Measurements from ENCODE around the gene DDX52.
"Not testable (repeated sequence)": the region's sequence is repeated elsewhere in the genome, so short reads cannot be mapped to it uniquely, and the experiment has no call there.

The DDX52 gene

DNA sequence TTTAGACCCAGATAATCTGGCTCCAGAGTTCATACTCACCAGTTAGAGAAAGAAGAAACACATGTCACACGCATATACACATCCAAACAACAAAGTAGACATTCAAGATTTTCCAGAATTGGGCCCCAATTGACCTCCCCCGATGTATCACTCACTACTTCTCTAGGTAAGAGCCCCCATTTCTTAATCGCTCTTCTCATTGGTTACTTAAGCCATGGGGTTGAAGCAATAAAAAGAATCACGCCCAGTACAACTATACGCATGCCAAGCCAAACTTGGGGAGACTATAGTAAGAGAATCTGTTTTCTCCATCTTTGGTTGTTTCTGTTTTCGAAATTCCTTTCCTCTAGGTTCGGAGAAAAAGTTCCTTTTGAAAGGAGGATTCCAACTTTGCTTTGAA lies 565 bp downstream of the DDX52 start:
- no peaks in the 10 kb centered on the region for H3K9me2 ChIP-seq (ENCODE audit: low read depth, low read length)
- H3K36me3 ChIP-seq (ENCODE audit: insufficient read depth, low read length), result peaks cover 34% of the 10 kb centered on the region
- TF ChIP-seq EZH2 (IDR thresholded peaks at IDR 0.05; ENCODE audit: borderline replicate concordance, low read length) (no peak), CTCF (IDR thresholded peaks at IDR 0.05; ENCODE audit: low read length) (no peak)
- no peaks in the 10 kb centered on the region for H3K27me3 ChIP-seq (ENCODE audit: insufficient read depth, low read length)
- H3K4me1 ChIP-seq (ENCODE audit: insufficient read depth, low read length, severe bottlenecking), result peaks cover 17% of the 10 kb centered on the region
- H2AFZ ChIP-seq (ENCODE audit: low read length), result no peak overlapping the region
- H3K9me3 ChIP-seq (ENCODE audit: low read length), result no peaks in the 10 kb centered on the region
- H3K27ac ChIP-seq (ENCODE audit: low read depth, low read length, poor library complexity, severe bottlenecking), result peak overlapping the region; percentile 4
- peak overlapping the region; percentile 77 for H3K9ac ChIP-seq (ENCODE audit: low read length)
- H3F3A ChIP-seq (ENCODE audit: insufficient read depth, low read length), result no peaks in the 10 kb centered on the region
- H3K79me2 ChIP-seq (ENCODE audit: insufficient read depth, low read length), result peaks cover 20% of the 10 kb centered on the region
- peak overlapping the region; percentile 73 for H3K4me3 ChIP-seq (ENCODE audit: low read depth, low read length, poor library complexity, severe bottlenecking)
- H4K20me1 ChIP-seq (ENCODE audit: insufficient read depth, low read length), result no peaks in the 10 kb centered on the region
- peak overlapping the region; percentile 85 for H3K4me2 ChIP-seq (ENCODE audit: low read length)

GRCh38 chr17:37640015-37640414 lies 3.2 kb downstream of the DDX52 start:
- no peaks in the 10 kb centered on the region for H4K20me1 ChIP-seq (ENCODE audit: insufficient read depth, low read length)
- TF ChIP-seq EZH2 (IDR thresholded peaks at IDR 0.05; ENCODE audit: borderline replicate concordance, low read length) (no peak), CTCF (IDR thresholded peaks at IDR 0.05; ENCODE audit: low read length) (no peak)
- H3K9me3 ChIP-seq (ENCODE audit: low read length), result no peaks in the 10 kb centered on the region
- H3K9me2 ChIP-seq (ENCODE audit: low read depth, low read length), result no peaks in the 10 kb centered on the region
- H3K27ac ChIP-seq (ENCODE audit: low read depth, low read length, poor library complexity, severe bottlenecking), result no peak overlapping the region
- H3K4me2 ChIP-seq (ENCODE audit: low read length), result no peak overlapping the region
- no peak overlapping the region for H3K4me3 ChIP-seq (ENCODE audit: low read depth, low read length, poor library complexity, severe bottlenecking)
- H3K79me2 ChIP-seq (ENCODE audit: insufficient read depth, low read length), result peaks cover 20% of the 10 kb centered on the region
- peaks cover 17% of the 10 kb centered on the region for H3K4me1 ChIP-seq (ENCODE audit: insufficient read depth, low read length, severe bottlenecking)
- H3K36me3 ChIP-seq (ENCODE audit: insufficient read depth, low read length), result peaks cover 61% of the 10 kb centered on the region
- no peaks in the 10 kb centered on the region for H3K27me3 ChIP-seq (ENCODE audit: insufficient read depth, low read length)
- no peak overlapping the region for H2AFZ ChIP-seq (ENCODE audit: low read length)
- H3F3A ChIP-seq (ENCODE audit: insufficient read depth, low read length), result no peaks in the 10 kb centered on the region
- H3K9ac ChIP-seq (ENCODE audit: low read length), result no peak overlapping the region

- no peaks in the 10 kb centered on the region for H3K27me3 ChIP-seq (ENCODE audit: insufficient read depth, low read length)
- H3K9me3 ChIP-seq (ENCODE audit: low read length), result no peaks in the 10 kb centered on the region
- no peaks in the 10 kb centered on the region for H4K20me1 ChIP-seq (ENCODE audit: insufficient read depth, low read length)
- no peak overlapping the region for H3K27ac ChIP-seq (ENCODE audit: low read depth, low read length, poor library complexity, severe bottlenecking)
- H2AFZ ChIP-seq (ENCODE audit: low read length), result no peak overlapping the region
- peaks cover 18% of the 10 kb centered on the region for H3K79me2 ChIP-seq (ENCODE audit: insufficient read depth, low read length)
- TF ChIP-seq EZH2 (IDR thresholded peaks at IDR 0.05; ENCODE audit: borderline replicate concordance, low read length), result no peak
- TF ChIP-seq CTCF (IDR thresholded peaks at IDR 0.05; ENCODE audit: low read length), result no peak
- no peak overlapping the region for H3K9ac ChIP-seq (ENCODE audit: low read length)
- peaks cover 65% of the 10 kb centered on the region for H3K36me3 ChIP-seq (ENCODE audit: insufficient read depth, low read length)
- no peak overlapping the region for H3K4me3 ChIP-seq (ENCODE audit: low read depth, low read length, poor library complexity, severe bottlenecking)
- no peaks in the 10 kb centered on the region for H3F3A ChIP-seq (ENCODE audit: insufficient read depth, low read length)
- no peaks in the 10 kb centered on the region for H3K9me2 ChIP-seq (ENCODE audit: low read depth, low read length)
- no peak overlapping the region for H3K4me2 ChIP-seq (ENCODE audit: low read length)
- H3K4me1 ChIP-seq (ENCODE audit: insufficient read depth, low read length, severe bottlenecking), result peaks cover 12% of the 10 kb centered on the region
Observed at GRCh38 chr17:37637956-37638355, 5.3 kb downstream of the DDX52 start.

- H3K27me3 ChIP-seq (ENCODE audit: insufficient read depth, low read length); H3F3A ChIP-seq (ENCODE audit: insufficient read depth, low read length); H2AFZ ChIP-seq (ENCODE audit: low read length); H3K4me2 ChIP-seq (ENCODE audit: low read length); H3K27ac ChIP-seq (ENCODE audit: low read depth, low read length, poor library complexity, severe bottlenecking); H3K4me3 ChIP-seq (ENCODE audit: low read depth, low read length, poor library complexity, severe bottlenecking); H3K9me2 ChIP-seq (ENCODE audit: low read depth, low read length); H4K20me1 ChIP-seq (ENCODE audit: insufficient read depth, low read length); H3K4me1 ChIP-seq (ENCODE audit: insufficient read depth, low read length, severe bottlenecking); H3K79me2 ChIP-seq (ENCODE audit: insufficient read depth, low read length); H3K9ac ChIP-seq (ENCODE audit: low read length); H3K9me3 ChIP-seq (ENCODE audit: low read length): not testable (repeated sequence)
- peaks cover 84% of the 10 kb centered on the region for H3K36me3 ChIP-seq (ENCODE audit: insufficient read depth, low read length)
Observed at GRCh38 chr17:37616430-37616829, 26.8 kb downstream of the DDX52 start.

Measured in OCI-LY1 (cell line).